H1 (cell line): Measurements from ENCODE around the gene PCED1B. TPM values are rescaled to one million over a fixed set of nuclear protein-coding genes. Genes with fewer than 3 reads are reported as not detected.

ENCODE experiments used
- CTCF ChIA-PET: fragments of 300-600 bp; sonication (Branson Sonifier 250); formaldehyde crosslinking; loops from one replicate; lab custom pipeline; 2021; ENCODE audit not compliant: partially characterized antibody; lab: Charles Lee
- POLR2A ChIA-PET: fragments of 300-600 bp; sonication (Branson Sonifier 250); formaldehyde crosslinking; loops from one replicate; lab custom pipeline; 2021; ENCODE audit warnings: inconsistent platforms; ENCODE audit not compliant: partially characterized antibody; lab: Charles Lee
- DNase-seq, 2 experiments: peaks; one replicate each; pipeline versions ENCODE4 v3.0.0 to v3.0.0-alpha.2; 2010 to 2022; ENCODE audit warnings: low spot score in 2 of 2, low read depth in 1 of 2, mixed read lengths in 1 of 2
- FAIRE-seq: peaks from 2 replicates; lab custom pipeline; 2011; peaks lifted over from hg19 to GRCh38; lab: Jason Lieb, UNC
- H2AFZ ChIP-seq: 2 replicates; pipeline ENCODE4 v1.8.1; 2012; ENCODE audit warnings: low read length, inconsistent platforms
- H2AK5ac ChIP-seq: 2 replicates; pipeline ENCODE4 v1.6.1; 2013; ENCODE audit warnings: low read depth, low read length
- H2BK120ac ChIP-seq: replicated peaks from 2 replicates; pipeline ENCODE3; 2013; ENCODE audit warnings: low read depth, low read length, inconsistent platforms
- H2BK12ac ChIP-seq: 2 replicates; pipeline ENCODE4 v1.6.1; 2013; ENCODE audit warnings: low read depth, low read length
- H2BK15ac ChIP-seq: 2 replicates; pipeline ENCODE4 v1.6.1; 2013; ENCODE audit warnings: low read length
- H2BK20ac ChIP-seq: 2 replicates; pipeline ENCODE4 v1.6.1; 2013; ENCODE audit warnings: low read length
- H2BK5ac ChIP-seq: 2 replicates; pipeline ENCODE4 v1.6.1; 2013; ENCODE audit warnings: low read depth, low read length
- H3K14ac ChIP-seq: 2 replicates; pipeline ENCODE4 v1.6.1; 2013; ENCODE audit warnings: inconsistent platforms; ENCODE audit not compliant: insufficient read length
- H3K18ac ChIP-seq: 2 replicates; pipeline ENCODE4 v1.6.1; 2013; ENCODE audit warnings: low read length; ENCODE audit errors: extremely low read depth
- H3K23ac ChIP-seq: 2 replicates; pipeline ENCODE4 v1.6.1; 2013; ENCODE audit warnings: inconsistent platforms; ENCODE audit not compliant: insufficient read length
- H3K23me2 ChIP-seq: 2 replicates; pipeline ENCODE4 v1.6.1; 2013; ENCODE audit warnings: low read depth, low read length
- H3K27ac ChIP-seq: 2 replicates; pipeline ENCODE4 v1.6.1; 2011; ENCODE audit warnings: low read depth, low read length, inconsistent platforms
- H3K27me3 ChIP-seq, 4 experiments: replicated peaks in 1 of 4; 1 replicate in 1 of 4; 2 replicates in 3 of 4; pipeline versions ENCODE4 v1.6.1 to v1.8.1; 2011 to 2013; ENCODE audit warnings: low read length in 3 of 4, mild to moderate bottlenecking in 3 of 4, inconsistent platforms in 2 of 4, mixed read lengths in 2 of 4, moderate library complexity in 1 of 4; ENCODE audit not compliant: control insufficient read depth in 3 of 4, insufficient read depth in 3 of 4; ENCODE audit errors: extremely low read depth in 1 of 4
- H3K36me3 ChIP-seq, 4 experiments: 2 replicates each; pipeline versions ENCODE4 v1.6.1 to v1.8.1; 2011 to 2013; ENCODE audit warnings: mild to moderate bottlenecking in 4 of 4, low read length in 3 of 4, moderate library complexity in 2 of 4, control low read depth in 1 of 4, inconsistent platforms in 1 of 4; ENCODE audit not compliant: insufficient read depth in 4 of 4, control insufficient read depth in 2 of 4
- H3K4ac ChIP-seq: replicated peaks from 2 replicates; pipeline ENCODE3; 2013; ENCODE audit warnings: low read length, low read depth, mixed read lengths, inconsistent platforms; ENCODE audit not compliant: insufficient read length
- H3K4me1 ChIP-seq, 4 experiments: replicated peaks in 1 of 4; 1 replicate in 1 of 4; 2 replicates in 3 of 4; pipeline versions ENCODE4 v1.6.1 to v1.8.1; 2011 to 2013; ENCODE audit warnings: low read length in 3 of 4, inconsistent platforms in 2 of 4, mixed read lengths in 1 of 4; ENCODE audit not compliant: insufficient read depth in 4 of 4, control insufficient read depth in 3 of 4
- H3K4me2 ChIP-seq, 2 experiments: 2 replicates each; pipeline versions ENCODE4 v1.6.1 to v1.8.1; 2011 to 2013; ENCODE audit warnings: low read depth in 2 of 2, low read length in 2 of 2, control low read depth in 1 of 2, inconsistent platforms in 1 of 2, mild to moderate bottlenecking in 1 of 2; ENCODE audit not compliant: insufficient read depth in 1 of 2
- H3K4me3 ChIP-seq, 4 experiments: fragments of 200-600, 300-600 bp in 1 of 4; sonication (generic), shearing (Covaris generic), sonication (Bioruptor Twin) in 1 of 4; 2 replicates each; pipeline versions ENCODE4 v1.5.1 to v1.8.1; 2011 to 2016; ENCODE audit warnings: low read length in 4 of 4, low read depth in 3 of 4, control low read depth in 2 of 4, inconsistent platforms in 2 of 4, mild to moderate bottlenecking in 2 of 4, mixed read lengths in 1 of 4, moderate library complexity in 1 of 4; ENCODE audit not compliant: insufficient read depth in 2 of 4; ENCODE audit errors: extremely low read depth in 1 of 4
- H3K56ac ChIP-seq: replicated peaks from 2 replicates; pipeline ENCODE3; 2013; ENCODE audit warnings: low read depth, mild to moderate bottlenecking, mixed read lengths, low read length, inconsistent platforms; ENCODE audit not compliant: insufficient read length
- H3K79me1 ChIP-seq: 2 replicates; pipeline ENCODE4 v1.6.1; 2013; ENCODE audit warnings: low read depth, low read length, control low read depth
- H3K79me2 ChIP-seq, 2 experiments: 2 replicates each; pipeline versions ENCODE4 v1.6.1 to v1.8.1; 2012 to 2013; ENCODE audit warnings: low read length in 2 of 2, mild to moderate bottlenecking in 2 of 2, inconsistent platforms in 1 of 2; ENCODE audit not compliant: insufficient read depth in 2 of 2, control insufficient read depth in 1 of 2
- H3K9ac ChIP-seq, 4 experiments: replicated peaks in 1 of 4; 1 replicate in 1 of 4; 2 replicates in 3 of 4; pipeline versions ENCODE4 v1.6.1 to v1.8.1; 2011 to 2013; ENCODE audit warnings: low read depth in 3 of 4, low read length in 3 of 4, control low read depth in 2 of 4, mild to moderate bottlenecking in 2 of 4, moderate library complexity in 2 of 4, inconsistent platforms in 1 of 4; ENCODE audit errors: extremely low read depth in 1 of 4
- H3K9me3 ChIP-seq, 2 experiments: 2 replicates each; pipeline versions ENCODE4 v1.6.1 to v1.8.1; 2012 to 2013; ENCODE audit warnings: mild to moderate bottlenecking in 2 of 2, moderate library complexity in 2 of 2, control low read depth in 1 of 2, inconsistent platforms in 1 of 2, low read depth in 1 of 2, low read length in 1 of 2, mixed read lengths in 1 of 2; ENCODE audit not compliant: insufficient read depth in 2 of 2
- H4K20me1 ChIP-seq, 2 experiments: replicated peaks in 1 of 2; 2 replicates each; pipeline versions ENCODE3 to v1.8.1; 2011 to 2013; ENCODE audit warnings: inconsistent platforms in 2 of 2, low read length in 2 of 2, mild to moderate bottlenecking in 1 of 2; ENCODE audit not compliant: insufficient read depth in 2 of 2, control insufficient read depth in 1 of 2
- H4K5ac ChIP-seq: 2 replicates; pipeline ENCODE4 v1.6.1; 2013; ENCODE audit warnings: low read length, low read depth, mixed read lengths, inconsistent platforms; ENCODE audit not compliant: insufficient read length
- H4K8ac ChIP-seq: 2 replicates; pipeline ENCODE4 v1.8.0; 2013; ENCODE audit warnings: mild to moderate bottlenecking, moderate library complexity, low read length, inconsistent platforms; ENCODE audit not compliant: insufficient read depth; ENCODE audit errors: extremely low read depth
- H4K91ac ChIP-seq: replicated peaks from 2 replicates; pipeline ENCODE3; 2013; ENCODE audit warnings: low read length, mixed read lengths, inconsistent platforms; ENCODE audit not compliant: insufficient read length
- CBX5 ChIP-seq: fragments of 300-800, 300-1000 bp; sonication (generic); IDR thresholded peaks from 2 replicates; pipeline ENCODE4 v1.7.1; 2016; ENCODE audit warnings: antibody characterized with exemption, low read length, low read depth
- EGR1 ChIP-seq: IDR thresholded peaks from 2 replicates; pipeline ENCODE4 v1.6.1; 2011; ENCODE audit warnings: low read depth, low read length, borderline replicate concordance
- GTF2F1 ChIP-seq: IDR thresholded peaks from 2 replicates; pipeline ENCODE4 v1.6.1; 2012; ENCODE audit warnings: low read depth, low read length, improper control_type of control experiment, borderline replicate concordance
- KDM4A ChIP-seq: IDR thresholded peaks from one replicate; pipeline ENCODE4 v1.7.1; 2012; ENCODE audit warnings: low read depth, mild to moderate bottlenecking, moderate library complexity, low read length, inconsistent platforms; ENCODE audit not compliant: severe bottlenecking
- KDM5A ChIP-seq: fragments of 200-600 bp; IDR thresholded peaks from 2 replicates; pipeline ENCODE4 v1.7.1; 2012; ENCODE audit warnings: mild to moderate bottlenecking, low read length, inconsistent platforms, mixed read lengths
- POU5F1 ChIP-seq: IDR thresholded peaks from 2 replicates; pipeline ENCODE4 v1.6.1; 2011; ENCODE audit warnings: low read depth, mild to moderate bottlenecking, low read length, moderate library complexity
- SAP30 ChIP-seq: fragments of 300-600 bp; sonication (generic); IDR thresholded peaks from 2 replicates; pipeline ENCODE4 v1.7.1; 2012; ENCODE audit warnings: low read length, moderate library complexity, mild to moderate bottlenecking, inconsistent platforms; ENCODE audit not compliant: insufficient read depth, insufficient replicate concordance
- SUZ12 ChIP-seq: fragments of 200-600 bp; sonication (generic); IDR thresholded peaks from 2 replicates; pipeline ENCODE4 v1.6.1; 2012; ENCODE audit warnings: mild to moderate bottlenecking, inconsistent platforms, low read length, moderate library complexity, mixed read lengths
- TAF7 ChIP-seq: optimal IDR thresholded peaks from 2 replicates; pipeline ENCODE3; 2011; ENCODE audit warnings: low read depth, mild to moderate bottlenecking, inconsistent platforms, low read length, moderate library complexity, borderline replicate concordance
- TBP ChIP-seq: IDR thresholded peaks from 2 replicates; pipeline ENCODE4 v1.6.1; 2011; ENCODE audit warnings: low read depth, low read length, improper control_type of control experiment
- YY1 ChIP-seq: IDR thresholded peaks from 2 replicates; pipeline ENCODE4 v1.6.1; 2011; ENCODE audit warnings: low read depth, mild to moderate bottlenecking, low read length
- WGBS, 2 experiments: shearing (Covaris generic) in 1 of 2; methylation state at CpG; one replicate each; pipeline versions ENCODE4 v1.1.6 to v1.1.7; 2013 to 2015; ENCODE audit warnings: low lambda C conversion rate in 2 of 2, mixed read lengths in 2 of 2, inconsistent platforms in 1 of 2, low coverage in 1 of 2, missing lambda C conversion rate in 1 of 2; ENCODE audit not compliant: insufficient replicate concordance in 2 of 2, insufficient coverage in 1 of 2, insufficient read length in 1 of 2; ENCODE audit errors: extremely low coverage in 1 of 2, missing lambda C conversion rate in 1 of 2; 5-methylcytosine and 5-hydroxymethylcytosine counted together
- polyA plus RNA-seq, 7 experiments: library from polyadenylated mRNA; depleted of rRNA in 3 of 7; stranded (reverse) in 5 of 7; unstranded in 2 of 7; fragments of >200 nt in 5 of 7; fragments of 200-250 nt in 2 of 7; gene quantifications; 1 replicate in 5 of 7; 2 replicates in 1 of 7; 4 replicates in 1 of 7; pipeline versions ENCODE4 v1.2.1 to v1.2.3, GENCODE V29; 2011 to 2013; ENCODE audit warnings: missing spikeins in 2 of 7, mixed read lengths in 2 of 7
- total RNA-seq: library from RNA; stranded (reverse); fragmentation: NEBNext Ultra II Directional; extraction: Animal tissue kit (Norgen Biotek cat#: 25700); gene quantifications from 2 replicates; pipeline ENCODE4 v1.2.1, GENCODE V29; 2021
- TF ChIP-seq, protein P1 (sequence below): IDR thresholded peaks from 2 replicates; pipeline ENCODE4 v1.6.1; 2012; ENCODE audit warnings: inconsistent platforms

The PCED1B gene
- total and polyA plus RNA-seq, 2 of the 8 experiments (the other 6 are each of a cell fraction or from before 2014, with no cell fraction given) = 4.7 to 5.4 TPM

DNA sequence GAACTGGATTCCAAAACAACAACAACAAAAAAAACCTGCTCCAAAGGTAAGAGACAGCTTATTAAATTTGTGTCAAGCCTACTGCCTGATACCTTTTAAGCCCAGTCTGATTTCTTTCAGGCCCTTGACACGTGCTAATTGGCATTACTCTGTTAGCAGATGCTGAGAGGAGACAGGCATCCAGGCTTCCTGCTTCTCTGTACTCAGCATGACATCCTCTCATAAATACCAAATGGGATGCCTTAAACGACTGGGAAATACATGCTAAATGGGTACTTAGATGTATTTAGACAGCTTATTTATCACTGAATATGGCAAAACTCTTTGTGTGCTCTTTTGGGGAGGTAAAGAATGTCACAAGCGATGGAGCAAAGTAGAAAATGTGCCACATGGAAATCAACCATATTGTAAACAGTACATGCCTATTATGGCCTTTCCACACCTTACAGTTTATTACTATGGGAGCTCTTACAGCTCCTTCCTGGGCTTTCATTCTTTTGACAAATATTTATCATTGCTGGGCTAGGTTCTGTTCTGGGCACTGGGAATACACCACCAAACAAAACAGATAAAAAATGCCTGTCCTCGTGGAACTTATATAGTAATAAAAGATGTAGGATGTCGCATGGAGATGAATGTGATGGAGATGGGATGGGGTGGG, 11.5 kb upstream of the PCED1B start:
- no peaks in the 10 kb centered on the region for H3K27me3 ChIP-seq
- no peak overlapping the region for H3K4ac ChIP-seq
- no peak overlapping the region for H4K8ac ChIP-seq
- H3K27ac ChIP-seq = no peak overlapping the region
- H2AFZ ChIP-seq = no peak overlapping the region
- ChIA-PET CTCF (interaction anchor here (0.6 to 1.8 kb wide), 6 partner anchors 26 to 674 kb away, joined by 3 to 5 read pairs (median 3); no protein-coding TSS in a partner anchor), POLR2A (interaction anchor here (1.3 kb wide), 1 partner anchor 11 kb away, joined by 5 read pairs; the partner anchor contains the start of gene PCED1B)
- TF ChIP-seq YY1 (no peak), SUZ12 (no peak), POU5F1 (no peak), KDM5A (no peak), CBX5 (no peak), TAF7 (no peak), GTF2F1 (no peak), TBP (no peak), SAP30 (no peak), EGR1 (no peak), KDM4A (no peak)
- TF ChIP-seq, protein P1, sequence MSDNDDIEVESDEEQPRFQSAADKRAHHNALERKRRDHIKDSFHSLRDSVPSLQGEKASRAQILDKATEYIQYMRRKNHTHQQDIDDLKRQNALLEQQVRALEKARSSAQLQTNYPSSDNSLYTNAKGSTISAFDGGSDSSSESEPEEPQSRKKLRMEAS = no peak
- H2BK5ac ChIP-seq = no peak overlapping the region
- no peak overlapping the region for H2BK12ac ChIP-seq
- FAIRE-seq (no peak), DNase-seq (no peak)
- no peaks in the 10 kb centered on the region; the same call in 1 of the 2 replicates for H3K23me2 ChIP-seq
- no peak overlapping the region for H3K14ac ChIP-seq
- no peak overlapping the region for H2BK15ac ChIP-seq
- H3K36me3 ChIP-seq = no peaks in the 10 kb centered on the region
- H4K91ac ChIP-seq = no peak overlapping the region
- H3K56ac ChIP-seq = no peak overlapping the region
- no peak overlapping the region for H3K18ac ChIP-seq
- WGBS, 2 experiments = 67% methylated on average over 5 of the region's 5 CpGs; no CpG with 5 or more reads in 1 of the 2 experiments
- H4K20me1 ChIP-seq = no peaks in the 10 kb centered on the region
- H2AK5ac ChIP-seq = no peak overlapping the region
- peaks cover 0 to 14% (median 7%) of the 10 kb centered on the region in 4 experiments; a peak in 5 of 7 replicates for H3K4me1 ChIP-seq
- H3K4me2 ChIP-seq = no peak overlapping the region
- H3K79me1 ChIP-seq = no peaks in the 10 kb centered on the region
- no peak overlapping the region for H4K5ac ChIP-seq
- H3K79me2 ChIP-seq = no peaks in the 10 kb centered on the region
- H3K23ac ChIP-seq = no peak overlapping the region
- H3K9ac ChIP-seq = no peak overlapping the region
- H3K4me3 ChIP-seq = no peak overlapping the region
- no peak overlapping the region for H2BK120ac ChIP-seq
- no peak overlapping the region for H2BK20ac ChIP-seq
- no peaks in the 10 kb centered on the region for H3K9me3 ChIP-seq
